PFSK-1 (cell line): ENCODE results near the gene POP5.

Experiments
- POLR2AphosphoS5 ChIP-seq: IDR thresholded peaks from 2 replicates; pipeline ENCODE4 v1.6.1; 2012; ENCODE audit warnings: low read depth, mild to moderate bottlenecking, control low read depth, low read length, moderate library complexity
- REST ChIP-seq, 2 experiments: IDR thresholded peaks; 2 replicates each; pipeline versions ENCODE4 v1.6.1 to v1.8.0; 2011 to 2012; ENCODE audit warnings: low read depth in 2 of 2, low read length in 2 of 2, control low read depth in 1 of 2, inconsistent platforms in 1 of 2, mild to moderate bottlenecking in 1 of 2, moderate library complexity in 1 of 2; ENCODE audit not compliant: insufficient read depth in 1 of 2
- TAF1 ChIP-seq: IDR thresholded peaks from 2 replicates; pipeline ENCODE4 v1.6.1; 2012; ENCODE audit warnings: low read length, control low read depth, borderline replicate concordance; ENCODE audit not compliant: insufficient read depth

DNA sequence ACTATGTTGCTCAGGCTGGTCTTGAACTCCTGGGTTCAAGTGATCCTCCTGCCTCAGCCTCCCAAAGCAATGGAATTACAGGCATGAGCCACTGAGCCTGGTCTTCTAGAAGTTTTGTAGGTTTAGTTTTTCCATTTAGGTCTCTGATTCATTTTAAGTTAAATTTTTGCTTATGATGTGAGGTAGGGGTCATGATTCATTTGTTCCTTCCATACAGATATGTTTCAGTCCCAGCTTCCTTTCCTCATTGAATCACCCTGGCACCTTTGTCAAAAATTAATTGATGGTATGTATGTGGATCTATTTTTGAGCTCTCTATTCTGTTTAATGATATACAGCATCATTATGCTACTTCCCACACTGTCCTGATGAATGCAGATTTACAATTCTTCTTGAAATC, 33.6 kb upstream of the POP5 start:
- TF ChIP-seq POLR2AphosphoS5 (no peak), TAF1 (no peak), REST (IDR thresholded peaks at IDR 0.05; ENCODE audit: insufficient read depth in 1 of 2, low read depth in 2 of 2, low read length in 2 of 2) (no peak)
